HG03432 (cell line): Measurements from ENCODE around the gene IL1RAP.

Experiments used
- ATAC-seq: cut with Tn5 transposase; IDR thresholded peaks from one replicate; pipeline ENCODE4 v1.9.1; 2021; ENCODE audit warnings: mild to moderate bottlenecking, moderate library complexity; ENCODE audit not compliant: unreplicated experiment

Gene IL1RAP

DNA sequence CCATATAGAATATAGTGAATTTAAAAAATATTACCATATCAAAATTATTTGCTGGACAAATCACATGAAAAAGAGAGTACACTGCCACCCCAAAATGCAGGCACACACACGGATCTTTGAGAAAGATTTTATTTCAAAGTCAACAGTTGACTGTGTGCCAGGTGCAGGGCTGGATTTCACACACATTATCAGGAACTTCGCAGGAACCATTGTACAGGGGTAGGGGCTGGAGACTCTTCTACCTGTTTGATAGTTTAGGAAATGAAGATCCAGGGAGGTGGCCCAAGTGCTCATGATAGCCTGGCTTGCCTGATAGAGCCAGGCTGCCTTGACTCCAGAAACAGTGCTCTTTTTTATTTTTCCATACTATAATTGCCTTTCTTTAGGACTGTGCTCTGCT lies 54.2 kb downstream of the IL1RAP start:
- no peak for ATAC-seq

DNA sequence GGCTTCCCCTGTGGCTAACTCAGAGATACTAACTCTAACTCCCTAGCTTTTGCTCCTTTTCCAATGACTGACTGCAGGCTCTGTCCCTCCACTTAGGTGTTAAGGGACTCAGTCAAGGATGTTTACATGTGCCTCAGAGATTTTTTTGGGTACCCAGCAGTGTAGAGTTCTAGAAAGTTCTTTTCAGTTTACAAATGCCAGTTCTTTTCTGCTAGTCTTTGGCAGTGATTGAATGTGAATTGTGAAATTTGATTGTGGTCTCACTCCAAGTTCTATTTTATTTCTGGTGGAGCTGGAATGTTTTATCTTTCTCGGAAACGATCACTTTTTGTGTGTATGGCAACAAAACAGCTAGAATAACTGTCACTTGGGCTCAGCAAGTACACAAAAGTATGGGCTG lies 60.6 kb downstream of the IL1RAP start:
- ATAC-seq: no peak

DNA sequence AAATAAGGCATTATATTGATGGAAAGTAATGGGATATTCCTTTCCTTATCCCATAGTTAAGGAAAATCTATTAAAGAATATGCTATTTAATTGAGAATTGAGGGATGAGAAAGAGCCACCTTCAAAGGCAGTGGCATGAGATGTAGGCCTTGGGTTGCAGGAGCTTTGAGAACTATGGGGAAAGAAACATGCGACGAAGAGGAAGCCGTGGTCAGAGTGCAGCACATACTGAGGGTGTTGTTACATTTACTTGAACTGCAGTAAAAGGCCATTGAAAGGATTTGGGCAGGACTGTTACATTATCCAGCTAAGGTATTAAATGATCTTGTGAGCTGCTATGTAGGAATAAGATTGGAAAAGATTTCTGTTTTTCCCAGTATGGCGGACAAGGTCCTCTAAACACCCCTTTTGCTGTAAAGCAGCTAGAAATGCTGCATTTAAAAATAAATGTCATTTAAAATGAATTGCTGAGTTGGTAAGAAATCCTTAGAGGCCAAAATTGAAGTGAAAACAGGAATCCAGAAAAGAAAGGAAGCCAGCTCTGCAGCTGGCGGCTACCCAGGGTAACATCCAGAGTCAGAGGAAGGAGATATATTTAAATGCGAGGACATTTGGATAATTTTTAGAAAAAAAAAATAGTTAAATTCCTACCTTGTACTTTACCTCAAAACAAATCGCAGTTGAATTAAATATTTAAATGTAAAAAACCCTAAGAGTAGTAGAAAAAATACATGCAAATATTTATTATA lies 61.7 kb downstream of the IL1RAP start:
- ATAC-seq: no peak

- no peak for ATAC-seq
Measured at GRCh38 chr3:190577225-190577624, 63.3 kb downstream of the IL1RAP start.

DNA sequence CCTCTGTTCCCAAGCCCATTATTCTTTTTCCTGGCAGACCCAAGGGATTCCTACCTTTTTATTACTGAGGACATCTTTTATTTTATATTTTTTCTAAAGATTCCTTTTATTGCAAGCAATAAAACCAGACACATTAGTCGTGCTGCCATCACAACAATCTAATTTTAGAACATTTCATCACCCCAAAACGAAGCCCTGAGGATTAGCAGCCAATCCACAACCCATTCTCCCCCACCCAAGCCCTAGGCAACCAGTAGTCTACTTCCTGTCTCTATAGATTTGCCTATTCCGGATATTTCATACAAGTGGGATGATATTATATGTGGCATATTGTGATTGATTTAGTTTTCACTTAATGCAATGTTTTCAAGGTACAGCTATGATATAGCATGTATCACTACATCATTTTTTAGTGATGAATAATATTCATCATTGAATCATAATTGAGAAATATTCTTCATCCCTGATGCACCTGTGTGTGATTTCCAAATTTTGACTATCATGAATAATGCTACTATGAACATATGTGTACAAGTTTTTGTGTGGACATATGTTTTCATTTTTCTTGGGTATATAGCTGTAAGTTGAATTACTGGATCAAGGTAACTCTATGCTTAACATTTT lies 65.7 kb downstream of the IL1RAP start:
- ATAC-seq: no peak

DNA sequence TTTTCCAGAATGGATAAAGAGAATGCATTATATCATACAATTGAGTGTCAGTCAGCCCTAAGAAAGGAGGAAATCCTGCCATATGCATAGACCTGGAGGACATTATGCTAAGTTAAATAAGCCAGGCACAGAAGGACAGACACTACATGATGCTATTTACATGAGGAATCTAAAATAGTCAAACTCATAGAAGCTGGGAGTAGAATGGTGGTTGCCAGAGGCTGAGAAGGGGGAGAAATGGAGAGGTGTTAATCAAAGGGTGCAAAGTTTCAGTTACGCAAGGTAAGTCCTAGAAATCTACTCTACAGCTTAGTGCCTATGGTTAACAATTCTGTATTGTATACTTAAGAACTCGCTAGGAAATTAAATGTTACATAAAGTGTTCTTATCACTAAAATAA lies 66.5 kb downstream of the IL1RAP start:
- ATAC-seq: no peak

DNA sequence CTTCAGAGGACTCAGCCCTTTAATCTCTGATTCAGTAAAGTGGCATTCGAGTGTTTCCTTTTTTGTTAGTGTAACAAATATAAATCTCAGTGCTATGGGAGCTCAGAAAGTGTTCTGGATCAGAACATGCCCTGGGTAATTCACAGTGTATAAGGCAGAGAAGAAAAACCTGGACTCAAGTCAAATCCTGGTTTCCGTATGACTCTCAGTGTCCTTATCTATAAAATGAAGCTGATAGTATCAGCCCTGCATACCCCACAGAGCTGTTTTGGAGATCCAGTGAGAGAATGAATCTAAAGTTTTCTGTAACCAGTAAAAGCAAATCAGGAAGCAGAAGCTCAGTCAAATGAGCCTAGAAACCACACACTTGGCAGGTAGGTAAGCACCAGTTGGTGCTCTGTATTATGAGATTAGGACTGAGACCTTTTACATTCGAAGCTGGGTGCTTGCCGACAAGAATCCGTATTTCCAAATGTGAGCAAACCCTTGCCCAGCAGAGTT lies 67.2 kb downstream of the IL1RAP start:
- ATAC-seq: no peak

DNA sequence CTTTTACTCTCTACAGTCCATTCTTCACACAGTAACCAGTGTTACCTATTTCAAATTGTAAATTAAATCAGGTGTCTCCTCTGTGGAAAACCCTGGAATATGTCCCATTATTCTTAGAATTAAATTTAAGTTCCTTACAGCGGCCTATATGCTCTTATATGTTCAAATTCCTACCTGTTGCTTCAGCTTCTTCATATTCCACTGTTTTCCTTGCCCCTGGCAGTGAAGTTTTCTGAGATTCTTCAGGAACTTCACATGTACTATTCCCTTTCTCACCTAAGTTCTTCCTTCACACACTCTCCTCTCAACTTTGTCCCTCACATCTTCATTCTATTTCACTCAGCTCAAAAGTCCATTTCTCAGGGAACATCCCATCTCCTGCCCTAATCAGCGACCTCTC lies 68.8 kb downstream of the IL1RAP start:
- no peak for ATAC-seq

DNA sequence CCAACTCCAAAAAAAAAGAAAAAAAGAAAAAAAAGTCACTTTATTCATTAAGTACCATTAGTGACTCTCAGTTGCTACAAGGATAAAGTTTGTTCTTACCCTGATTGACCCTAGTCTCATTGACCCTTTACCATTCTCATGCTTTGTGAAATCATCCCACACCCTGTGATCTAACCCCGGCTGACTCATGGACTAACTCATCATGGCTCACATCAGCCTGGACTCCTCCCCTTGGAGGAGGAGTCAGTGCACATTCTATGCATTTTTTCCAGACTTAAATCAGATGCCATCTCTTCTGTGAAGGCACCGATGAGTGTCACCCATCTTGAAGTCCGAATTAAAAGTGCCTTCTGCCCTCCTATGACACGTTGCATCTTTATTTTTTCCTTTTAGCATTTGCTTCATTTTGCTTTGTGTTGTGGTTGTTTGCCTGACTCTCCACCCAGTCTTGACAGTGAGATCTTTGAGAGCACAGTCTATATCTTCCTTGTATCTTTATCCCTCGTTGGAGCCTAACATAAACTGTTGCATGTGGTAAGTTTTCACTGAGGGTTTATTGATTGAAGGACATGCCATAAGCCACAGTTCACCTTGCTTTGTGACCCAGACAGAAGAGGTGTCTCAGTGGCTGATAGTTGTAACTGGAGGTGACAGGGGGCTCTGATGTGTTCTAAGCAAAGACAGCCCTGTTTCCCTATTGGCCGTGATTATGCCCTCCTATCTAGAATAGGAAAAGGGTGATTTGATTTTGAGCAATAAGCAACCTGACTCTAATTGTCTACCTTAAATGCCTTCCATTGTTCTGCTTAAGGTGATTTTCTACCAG lies 72.1 kb downstream of the IL1RAP start:
- ATAC-seq: peak; percentile 39

GRCh38 chr3:190586631-190587011 lies 72.7 kb downstream of the IL1RAP start:
- ATAC-seq: peak; percentile 91

GRCh38 chr3:190588570-190588969 lies 74.7 kb downstream of the IL1RAP start:
- ATAC-seq: no peak

DNA sequence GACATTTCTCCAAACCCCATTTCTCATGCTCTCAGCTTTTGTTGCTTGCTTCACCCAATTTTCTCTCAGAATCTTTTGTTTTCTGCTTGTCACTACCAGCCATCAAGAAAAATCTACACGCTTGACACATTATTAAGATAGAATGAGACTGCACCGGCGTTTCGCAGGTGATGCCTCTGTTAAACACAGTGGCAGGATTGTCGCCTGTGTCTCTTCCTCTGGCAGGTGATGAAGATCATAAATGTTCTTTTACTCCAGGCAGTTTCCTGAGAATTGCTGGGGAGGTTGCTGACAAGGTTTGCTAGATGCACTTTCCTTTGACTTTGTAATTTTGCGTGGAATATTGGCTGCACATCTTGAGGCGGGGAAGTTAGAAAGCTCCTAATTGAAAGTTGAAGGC lies 75.4 kb downstream of the IL1RAP start:
- ATAC-seq: no peak

DNA sequence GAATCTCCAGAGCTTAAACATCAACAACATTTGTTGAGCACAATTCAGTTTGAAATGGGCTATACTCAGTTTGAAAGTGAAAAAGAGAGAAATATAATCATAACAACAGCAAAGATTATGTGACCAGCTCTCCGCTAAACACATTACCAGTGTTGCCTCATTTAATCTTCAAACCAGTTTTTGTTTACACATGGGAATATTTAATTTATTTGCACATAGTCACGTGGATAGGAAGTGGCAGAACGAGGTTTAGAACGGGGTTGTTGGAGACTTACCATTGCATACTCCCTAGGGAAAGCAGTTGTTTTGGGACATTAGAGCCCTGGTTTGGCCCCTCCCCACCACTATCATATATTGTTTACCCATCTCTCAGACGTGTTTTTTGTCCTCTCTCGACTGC lies 77.2 kb downstream of the IL1RAP start:
- ATAC-seq: no peak

GRCh38 chr3:190593075-190593474 lies 79.2 kb downstream of the IL1RAP start:
- no peak for ATAC-seq

DNA sequence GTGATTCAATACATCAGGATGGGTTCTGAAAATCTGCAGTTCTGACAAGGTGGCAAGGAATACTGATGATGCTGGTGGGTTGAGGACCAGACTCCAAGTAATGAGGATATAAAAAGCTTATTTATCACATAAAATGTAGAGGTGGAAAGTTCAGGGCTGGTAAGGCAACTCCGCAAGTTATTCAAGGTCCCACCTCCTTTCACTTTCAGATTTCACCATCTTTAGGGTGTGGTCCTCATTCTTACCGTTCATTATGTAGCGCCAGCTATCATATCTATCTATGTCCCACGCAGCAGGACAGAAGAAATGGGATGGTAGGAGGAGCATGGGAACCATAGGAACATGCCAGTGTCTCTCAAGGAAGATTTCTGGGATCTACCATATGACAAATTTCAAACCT lies 80.3 kb downstream of the IL1RAP start:
- no peak for ATAC-seq

- no peak for ATAC-seq
Measured at GRCh38 chr3:190595179-190595795, 81.4 kb downstream of the IL1RAP start.

DNA sequence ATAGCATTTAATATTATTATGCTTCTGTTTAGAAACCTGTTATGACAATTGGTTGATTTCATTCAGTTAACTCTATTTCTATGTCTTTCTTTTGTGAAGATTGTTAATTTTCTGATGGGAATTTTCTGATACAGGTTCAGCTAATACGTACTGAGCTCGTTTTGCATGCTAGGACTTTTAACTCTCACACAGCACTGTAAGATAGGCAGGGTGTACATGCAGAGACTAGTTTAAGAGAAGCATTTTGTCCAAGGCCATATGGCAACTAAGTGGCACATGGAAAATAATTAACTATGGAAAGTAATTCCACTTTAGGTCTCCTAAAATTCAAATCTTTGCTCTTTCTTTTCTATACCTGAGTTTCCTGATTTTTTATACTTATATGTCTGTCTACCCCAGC lies 81.9 kb downstream of the IL1RAP start:
- ATAC-seq: no peak

DNA sequence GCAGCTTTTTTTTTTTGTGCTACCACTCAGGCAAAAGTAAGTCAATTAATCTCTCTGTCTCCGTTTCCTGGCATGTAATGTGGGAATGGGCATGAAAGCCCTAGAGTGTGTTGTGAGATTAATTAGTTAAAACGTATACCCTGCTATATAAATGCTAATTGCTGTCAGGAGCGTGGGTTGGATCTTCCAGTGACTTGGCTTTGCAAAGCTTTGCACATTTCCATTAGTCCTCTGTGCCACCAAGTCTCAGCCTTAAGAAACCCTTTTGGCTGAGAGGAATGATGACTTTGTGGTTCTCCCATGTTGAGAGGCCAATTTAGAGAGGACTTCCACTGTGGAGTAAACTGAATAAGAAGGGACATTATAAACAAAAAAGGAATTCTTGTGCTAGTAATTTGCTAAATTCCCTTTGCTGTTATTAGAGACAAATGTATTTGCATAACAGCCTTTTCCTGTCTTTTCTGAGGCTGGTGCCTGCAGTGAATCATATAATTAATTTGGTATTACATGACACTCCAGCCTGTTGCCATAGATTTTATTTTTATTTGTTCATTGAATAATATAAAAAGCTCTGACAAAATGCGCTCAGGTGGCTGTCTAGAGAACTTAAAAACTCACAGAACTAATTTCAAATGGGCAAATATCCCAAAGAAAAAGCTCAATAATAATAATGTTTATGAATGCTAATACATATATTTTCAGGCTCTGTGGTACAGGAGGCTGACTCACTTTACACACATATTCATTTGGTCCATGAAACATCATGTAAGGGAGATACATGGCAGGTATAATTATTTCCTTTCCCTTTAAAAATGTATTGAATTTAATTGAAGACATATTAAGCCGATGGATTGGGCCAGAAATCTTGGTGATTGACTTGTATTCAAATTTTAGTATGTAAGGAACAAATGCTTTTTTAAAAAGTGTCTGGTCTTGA lies 82.7 kb downstream of the IL1RAP start:
- no peak for ATAC-seq

GRCh38 chr3:190597291-190597690 lies 83.4 kb downstream of the IL1RAP start:
- ATAC-seq: no peak

GRCh38 chr3:190601622-190602021 lies 87.7 kb downstream of the IL1RAP start:
- ATAC-seq: no peak
